HepG2 (cell line): ENCODE measurements around the gene HSD11B1. TPM values are rescaled to one million over a fixed set of nuclear protein-coding genes. Genes with fewer than 3 reads are reported as not detected.

ENCODE experiments used
- HCFC1 ChIP-seq: fragments of 150-350 bp; IDR thresholded peaks from 2 replicates; pipeline ENCODE4 v1.6.1; 2014; ENCODE audit warnings: low read depth, low read length
- JDP2 ChIP-seq: sonication (generic); formaldehyde crosslinking; IDR thresholded peaks from 2 replicates; pipeline ENCODE4 v1.8.1; 2022; ENCODE audit warnings: missing genetic modification reagents, borderline replicate concordance
- KDM3A ChIP-seq: IDR thresholded peaks from 2 replicates; pipeline ENCODE4 v1.6.1; 2018; ENCODE audit warnings: low read depth, missing compliant biosample characterization
- KLF9 ChIP-seq: IDR thresholded peaks from 2 replicates; pipeline ENCODE4 v1.6.1; 2016; ENCODE audit warnings: low read depth
- MAFK ChIP-seq, 2 experiments: IDR thresholded peaks in 1 of 2; conservative IDR thresholded peaks in 1 of 2; 2 replicates each; pipeline ENCODE4 v1.6.1; 2011; ENCODE audit warnings: improper control_type of control experiment in 2 of 2, low read length in 2 of 2
- NFIC ChIP-seq: IDR thresholded peaks from 2 replicates; pipeline ENCODE4 v1.6.1; 2012; ENCODE audit warnings: mild to moderate bottlenecking, low read length, inconsistent platforms
- NFYC ChIP-seq: IDR thresholded peaks from 2 replicates; pipeline ENCODE4 v1.6.1; 2016; ENCODE audit warnings: missing genetic modification reagents, missing compliant biosample characterization
- PPARG ChIP-seq: conservative IDR thresholded peaks from 2 replicates; pipeline ENCODE4 v1.6.1; 2016; ENCODE audit warnings: missing biosample characterization, missing genetic modification reagents
- PRPF4 ChIP-seq: fragments of 200-400 bp; formaldehyde crosslinking; IDR thresholded peaks from 2 replicates; pipeline ENCODE4 v1.6.1; 2016; ENCODE audit warnings: low read length, low read depth; ENCODE audit not compliant: poor library complexity, severe bottlenecking
- REL ChIP-seq: sonication (generic); formaldehyde crosslinking; conservative IDR thresholded peaks from 2 replicates; pipeline ENCODE4 v1.8.0; 2022; ENCODE audit warnings: mild to moderate bottlenecking, missing genetic modification reagents, moderate library complexity
- SMAD1 ChIP-seq: sonication (generic); formaldehyde crosslinking; IDR thresholded peaks from 2 replicates; pipeline ENCODE4 v1.4.0; 2020; ENCODE audit warnings: missing genetic modification reagents, low read depth, mild to moderate bottlenecking, borderline replicate concordance
- SMAD3 ChIP-seq: sonication (generic); formaldehyde crosslinking; IDR thresholded peaks from 2 replicates; pipeline ENCODE4 v1.4.0; 2020; ENCODE audit warnings: missing genetic modification reagents
- SMARCE1 ChIP-seq: fragments of 450-650 bp; IDR thresholded peaks from 2 replicates; pipeline ENCODE4 v1.6.1; 2017; ENCODE audit warnings: borderline replicate concordance
- THAP11 ChIP-seq: IDR thresholded peaks from 2 replicates; pipeline ENCODE4 v1.6.1; 2016; ENCODE audit warnings: missing biosample characterization, missing genetic modification reagents
- TMF1 ChIP-seq: sonication (generic); formaldehyde crosslinking; IDR thresholded peaks from 2 replicates; pipeline ENCODE4 v1.8.1; 2022; ENCODE audit warnings: low read depth, missing genetic modification reagents
- ZFP90 ChIP-seq: sonication (generic); formaldehyde crosslinking; IDR thresholded peaks from 2 replicates; pipeline ENCODE4 v1.8.0; 2022; ENCODE audit warnings: missing genetic modification reagents, mild to moderate bottlenecking, inconsistent platforms, borderline replicate concordance
- ZIK1 ChIP-seq: sonication (generic); formaldehyde crosslinking; IDR thresholded peaks from 2 replicates; pipeline ENCODE4 v1.5.0; 2020; ENCODE audit warnings: mild to moderate bottlenecking, low read depth, missing genetic modification reagents, borderline replicate concordance
- ZNF205 ChIP-seq: IDR thresholded peaks from 2 replicates; pipeline ENCODE4 v1.6.1; 2018; ENCODE audit warnings: missing biosample characterization, missing genetic modification reagents
- ZNF331 ChIP-seq: sonication (generic); formaldehyde crosslinking; IDR thresholded peaks from 2 replicates; pipeline ENCODE4 v1.4.0; 2020; ENCODE audit warnings: missing genetic modification reagents
- ZNF451 ChIP-seq: sonication (generic); formaldehyde crosslinking; IDR thresholded peaks from 2 replicates; pipeline ENCODE4 v1.5.0; 2020; ENCODE audit warnings: mild to moderate bottlenecking, missing genetic modification reagents
- ZNF589 ChIP-seq: sonication (generic); formaldehyde crosslinking; conservative IDR thresholded peaks from 2 replicates; pipeline ENCODE4 v1.8.0; 2022; ENCODE audit warnings: mild to moderate bottlenecking, moderate library complexity, missing genetic modification reagents
- ZNF761 ChIP-seq: sonication (generic); formaldehyde crosslinking; conservative IDR thresholded peaks from 2 replicates; pipeline ENCODE4 v1.4.0; 2020; ENCODE audit warnings: mild to moderate bottlenecking, missing genetic modification reagents
- polyA plus RNA-seq, 8 experiments: library from polyadenylated mRNA; depleted of rRNA in 3 of 8; stranded (reverse) in 7 of 8; unstranded in 1 of 8; fragments of >200 nt; fragmentation: Illumina TruSeq in 4 of 8; extraction: Trizol in 4 of 8; gene quantifications; 2 replicates each; pipeline versions ENCODE4 v1.2.1 to v1.2.3, GENCODE V29; 2011 to 2016; ENCODE audit warnings: low read depth in 4 of 8, missing spikeins in 1 of 8, mixed read lengths in 1 of 8; ENCODE audit not compliant: insufficient read depth in 1 of 8
- total RNA-seq, 5 experiments: library from RNA; depleted of rRNA; stranded (reverse); fragments of >200 nt; fragmentation: Illumina TruSeq; extraction: Trizol; gene quantifications; 2 replicates each; pipeline ENCODE4 v1.2.3, GENCODE V29; 2016; ENCODE audit warnings: low read depth in 1 of 5
- TF ChIP-seq, protein P1 (sequence below): sonication (generic); formaldehyde crosslinking; IDR thresholded peaks from 2 replicates; pipeline ENCODE4 v1.4.0; 2020; ENCODE audit warnings: mild to moderate bottlenecking, missing genetic modification reagents
- TF ChIP-seq, protein P2 (sequence below): sonication (generic); formaldehyde crosslinking; IDR thresholded peaks from 2 replicates; pipeline ENCODE4 v1.4.0; 2020; ENCODE audit warnings: missing genetic modification reagents
- TF ChIP-seq, protein P3 (sequence below): sonication (generic); formaldehyde crosslinking; IDR thresholded peaks from 2 replicates; pipeline ENCODE4 v1.4.0; 2020; ENCODE audit warnings: mild to moderate bottlenecking, low read depth, missing genetic modification reagents
- TF ChIP-seq, protein P4 (sequence below): sonication (generic); formaldehyde crosslinking; IDR thresholded peaks from 2 replicates; pipeline ENCODE4 v1.4.0; 2020; ENCODE audit warnings: missing genetic modification reagents

HSD11B1 gene
- total and polyA plus RNA-seq, 2 of the 13 experiments (the other 11 are each of a cell fraction or from before 2014, with no cell fraction given) = not detected

DNA sequence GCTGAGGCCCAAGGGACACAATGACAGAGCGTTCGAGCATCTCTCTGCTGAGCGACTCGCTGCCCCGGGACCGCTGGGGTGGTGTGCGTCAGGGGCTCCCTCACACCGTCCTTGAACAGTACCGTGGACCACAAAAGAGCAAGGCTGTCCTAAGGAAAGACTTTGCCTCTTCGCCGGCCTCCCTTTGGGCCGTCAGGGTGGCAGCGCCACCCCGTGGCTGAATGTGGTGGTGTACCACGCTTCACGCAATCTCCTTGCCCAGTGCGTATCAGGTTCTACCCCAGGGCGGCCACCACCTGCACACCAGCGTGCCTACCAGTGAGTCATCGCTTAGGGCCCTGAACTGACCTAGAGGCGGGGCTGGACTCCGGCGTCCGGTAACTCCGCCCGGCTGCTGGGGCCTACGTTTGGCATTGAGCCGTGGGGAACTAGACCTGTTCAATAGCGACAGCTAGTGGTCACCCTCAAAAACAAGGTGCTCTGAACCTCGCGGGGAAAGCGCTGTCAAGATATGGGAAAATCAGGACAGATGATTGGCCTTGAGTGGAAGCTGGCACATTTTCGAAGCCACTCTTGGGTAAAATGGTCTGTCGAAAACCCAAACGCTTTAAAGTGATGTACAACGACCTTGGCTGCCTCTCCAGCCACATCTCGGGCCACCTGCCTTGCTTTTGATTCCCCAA, 43.1 kb downstream of the HSD11B1 start (continued):
- peak; percentile 49; the same call in 1 of the 2 replicates for TF ChIP-seq THAP11
- TF ChIP-seq PPARG = no peak; the same call in 1 of the 2 replicates
- no peak for TF ChIP-seq ZNF589 (CRISPR knock-in tag)
- no peak for TF ChIP-seq PRPF4
- TF ChIP-seq JDP2 (CRISPR knock-in tag) = no peak
- TF ChIP-seq HCFC1 = no peak
- peak; percentile 39; the same call in 1 of the 2 replicates for TF ChIP-seq ZNF205 (CRISPR knock-in tag)
- TF ChIP-seq ZNF451 (CRISPR knock-in tag) = no peak
- 0 out of 2 replicates have a peak, but pooled peaks have one; percentile 45 for TF ChIP-seq SMAD3 (CRISPR knock-in tag)
- no peak for TF ChIP-seq REL
- TF ChIP-seq ZIK1 (CRISPR knock-in tag) = no peak
- TF ChIP-seq ZFP90 (CRISPR knock-in tag) = peak; percentile 44; the same call in 1 of the 2 replicates
- TF ChIP-seq SMAD1 (CRISPR knock-in tag) = no peak
- TF ChIP-seq, protein P1, sequence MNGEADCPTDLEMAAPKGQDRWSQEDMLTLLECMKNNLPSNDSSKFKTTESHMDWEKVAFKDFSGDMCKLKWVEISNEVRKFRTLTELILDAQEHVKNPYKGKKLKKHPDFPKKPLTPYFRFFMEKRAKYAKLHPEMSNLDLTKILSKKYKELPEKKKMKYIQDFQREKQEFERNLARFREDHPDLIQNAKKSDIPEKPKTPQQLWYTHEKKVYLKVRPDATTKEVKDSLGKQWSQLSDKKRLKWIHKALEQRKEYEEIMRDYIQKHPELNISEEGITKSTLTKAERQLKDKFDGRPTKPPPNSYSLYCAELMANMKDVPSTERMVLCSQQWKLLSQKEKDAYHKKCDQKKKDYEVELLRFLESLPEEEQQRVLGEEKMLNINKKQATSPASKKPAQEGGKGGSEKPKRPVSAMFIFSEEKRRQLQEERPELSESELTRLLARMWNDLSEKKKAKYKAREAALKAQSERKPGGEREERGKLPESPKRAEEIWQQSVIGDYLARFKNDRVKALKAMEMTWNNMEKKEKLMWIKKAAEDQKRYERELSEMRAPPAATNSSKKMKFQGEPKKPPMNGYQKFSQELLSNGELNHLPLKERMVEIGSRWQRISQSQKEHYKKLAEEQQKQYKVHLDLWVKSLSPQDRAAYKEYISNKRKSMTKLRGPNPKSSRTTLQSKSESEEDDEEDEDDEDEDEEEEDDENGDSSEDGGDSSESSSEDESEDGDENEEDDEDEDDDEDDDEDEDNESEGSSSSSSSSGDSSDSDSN = peak; percentile 96
- TF ChIP-seq NFYC = no peak
- TF ChIP-seq NFIC = no peak
- no peak for TF ChIP-seq SMARCE1
- TF ChIP-seq, protein P2, sequence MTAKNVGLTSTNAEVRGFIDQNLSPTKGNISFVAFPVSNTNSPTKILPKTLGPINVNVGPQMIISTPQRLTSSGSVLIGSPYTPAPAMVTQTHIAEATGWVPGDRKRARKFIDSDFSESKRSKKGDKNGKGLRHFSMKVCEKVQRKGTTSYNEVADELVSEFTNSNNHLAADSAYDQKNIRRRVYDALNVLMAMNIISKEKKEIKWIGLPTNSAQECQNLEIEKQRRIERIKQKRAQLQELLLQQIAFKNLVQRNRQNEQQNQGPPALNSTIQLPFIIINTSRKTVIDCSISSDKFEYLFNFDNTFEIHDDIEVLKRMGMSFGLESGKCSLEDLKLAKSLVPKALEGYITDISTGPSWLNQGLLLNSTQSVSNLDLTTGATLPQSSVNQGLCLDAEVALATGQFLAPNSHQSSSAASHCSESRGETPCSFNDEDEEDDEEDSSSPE (CRISPR knock-in tag) = peak; percentile 24; the same call in 1 of the 2 replicates
- no peak for TF ChIP-seq TMF1 (CRISPR knock-in tag)
- TF ChIP-seq MAFK (conservative IDR thresholded peaks at IDR 0.05 in 1 of 2, IDR thresholded peaks at IDR 0.05 in 1 of 2; ENCODE audit: low read length in 2 of 2) = no peak
- TF ChIP-seq, protein P3, sequence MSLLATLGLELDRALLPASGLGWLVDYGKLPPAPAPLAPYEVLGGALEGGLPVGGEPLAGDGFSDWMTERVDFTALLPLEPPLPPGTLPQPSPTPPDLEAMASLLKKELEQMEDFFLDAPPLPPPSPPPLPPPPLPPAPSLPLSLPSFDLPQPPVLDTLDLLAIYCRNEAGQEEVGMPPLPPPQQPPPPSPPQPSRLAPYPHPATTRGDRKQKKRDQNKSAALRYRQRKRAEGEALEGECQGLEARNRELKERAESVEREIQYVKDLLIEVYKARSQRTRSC (CRISPR knock-in tag) = no peak
- TF ChIP-seq ZNF331 (CRISPR knock-in tag) = peak; percentile 47
- no peak for TF ChIP-seq KLF9 (CRISPR knock-in tag)
- TF ChIP-seq KDM3A (CRISPR knock-in tag) = 0 out of 2 replicates have a peak, but pooled peaks have one; percentile 22
- TF ChIP-seq, protein P4, sequence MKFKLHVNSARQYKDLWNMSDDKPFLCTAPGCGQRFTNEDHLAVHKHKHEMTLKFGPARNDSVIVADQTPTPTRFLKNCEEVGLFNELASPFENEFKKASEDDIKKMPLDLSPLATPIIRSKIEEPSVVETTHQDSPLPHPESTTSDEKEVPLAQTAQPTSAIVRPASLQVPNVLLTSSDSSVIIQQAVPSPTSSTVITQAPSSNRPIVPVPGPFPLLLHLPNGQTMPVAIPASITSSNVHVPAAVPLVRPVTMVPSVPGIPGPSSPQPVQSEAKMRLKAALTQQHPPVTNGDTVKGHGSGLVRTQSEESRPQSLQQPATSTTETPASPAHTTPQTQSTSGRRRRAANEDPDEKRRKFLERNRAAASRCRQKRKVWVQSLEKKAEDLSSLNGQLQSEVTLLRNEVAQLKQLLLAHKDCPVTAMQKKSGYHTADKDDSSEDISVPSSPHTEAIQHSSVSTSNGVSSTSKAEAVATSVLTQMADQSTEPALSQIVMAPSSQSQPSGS (CRISPR knock-in tag) = peak; percentile 34; the same call in 1 of the 2 replicates
- 0 out of 2 replicates have a peak, but pooled peaks have one; percentile 25 for TF ChIP-seq ZNF761 (CRISPR knock-in tag)
